Uterus (tissue), 2 donors: ENCODE data around the gene DNMT3A.

ENCODE experiments used
- CTCF ChIP-seq, 4 experiments: fragments of 200-600 bp in 2 of 4; fragments of 450-650 bp in 2 of 4; sonication (generic) in 2 of 4; IDR thresholded peaks; one replicate each; pipeline ENCODE4 v1.5.1; 2016 to 2019; ENCODE audit warnings: antibody characterized with exemption in 4 of 4, mild to moderate bottlenecking in 2 of 4, moderate library complexity in 1 of 4
- POLR2A ChIP-seq, 2 donors: fragments of 450-650 bp; IDR thresholded peaks; one replicate each; pipeline ENCODE4 v1.6.1; 2016; ENCODE audit warnings: antibody characterized with exemption in 2 of 2, mild to moderate bottlenecking in 1 of 2, moderate library complexity in 1 of 2

DNA sequence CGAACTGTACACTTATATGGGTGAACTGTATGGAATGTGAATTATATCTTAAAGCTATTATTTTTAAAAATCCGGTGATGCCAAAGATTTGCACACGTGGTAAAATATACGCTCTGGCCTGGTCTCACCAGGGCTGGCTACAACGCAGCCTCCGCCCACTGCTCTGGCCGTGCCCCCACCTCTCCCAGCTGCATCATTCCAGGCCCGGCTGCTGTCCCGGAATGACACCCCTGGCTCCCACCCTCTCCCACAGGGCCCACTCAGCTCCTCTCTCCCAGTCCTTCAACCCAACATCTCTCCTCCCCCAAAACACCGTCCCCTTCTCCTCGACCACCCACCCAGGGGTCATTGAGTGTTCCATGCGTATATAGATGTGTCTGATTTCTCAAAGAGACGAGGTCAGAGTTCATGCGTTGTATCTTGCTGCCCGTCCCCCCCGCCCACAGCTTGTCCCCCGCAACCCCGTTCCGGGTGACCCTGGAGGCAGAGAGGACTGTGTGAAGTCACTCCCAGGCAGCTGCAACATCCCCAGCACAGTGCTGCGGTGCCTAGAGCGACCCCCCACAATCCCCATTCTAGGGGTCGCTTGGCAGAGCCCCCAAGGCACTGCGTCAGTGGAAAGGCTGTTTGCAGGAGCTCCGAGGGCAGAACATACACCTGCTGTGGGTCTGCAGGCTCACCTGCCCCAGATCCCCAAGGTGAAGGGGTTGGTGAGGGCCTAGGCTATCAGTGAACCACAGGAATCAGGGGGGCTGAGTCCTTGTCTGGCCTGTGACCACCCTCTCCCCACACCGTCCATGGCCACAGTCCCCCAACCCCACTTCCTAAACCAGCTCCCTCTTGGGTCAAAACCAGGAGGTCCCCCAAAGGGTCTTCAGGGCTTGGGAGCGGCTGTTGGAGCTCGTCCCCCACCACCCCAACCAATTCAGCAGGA is 13.3 kb downstream of the DNMT3A start:
- no peak for TF ChIP-seq CTCF (IDR thresholded peaks at IDR 0.05)
- TF ChIP-seq POLR2A (IDR thresholded peaks at IDR 0.05): no peak
